Measurements from ENCODE around the gene PSEN1.

The PSEN1 gene

GRCh38 chr14:73220061-73220460 is 83.8 kb downstream of the PSEN1 start:
- no peak for DNase-seq (ENCODE audit: low read depth)

GRCh38 chr14:73220634-73221033 is 84.3 kb downstream of the PSEN1 start:
- no peak for DNase-seq (ENCODE audit: low read depth)

- DNase-seq (ENCODE audit: low read depth): no peak
Measured at GRCh38 chr14:73221945-73222344, 85.6 kb downstream of the PSEN1 start.

- DNase-seq (ENCODE audit: low read depth): no peak
Measured at GRCh38 chr14:73223049-73223448, 86.7 kb downstream of the PSEN1 start.

GRCh38 chr14:73225496-73225895 is 89.2 kb downstream of the PSEN1 start:
- DNase-seq (ENCODE audit: low read depth): no peak

GRCh38 chr14:73227812-73228781 is 91.8 kb downstream of the PSEN1 start:
- no peak for DNase-seq (ENCODE audit: low read depth)

- no peak for DNase-seq (ENCODE audit: low read depth)
Measured at GRCh38 chr14:73230051-73230450, 93.7 kb downstream of the PSEN1 start.

GRCh38 chr14:73231981-73232851 is 95.9 kb downstream of the PSEN1 start:
- DNase-seq (ENCODE audit: low read depth): no peak

GRCh38 chr14:73232984-73233383 is 96.7 kb downstream of the PSEN1 start:
- DNase-seq (ENCODE audit: low read depth): no peak

GRCh38 chr14:73233564-73233963 is 97.3 kb downstream of the PSEN1 start:
- no peak for DNase-seq (ENCODE audit: low read depth)

- DNase-seq (ENCODE audit: low read depth): no peak
Measured at GRCh38 chr14:73234029-73234428, 97.7 kb downstream of the PSEN1 start.

- no peak for DNase-seq (ENCODE audit: low read depth)
Measured at GRCh38 chr14:73234586-73235394, 98.5 kb downstream of the PSEN1 start.

GRCh38 chr14:73235531-73236155 is 99.3 kb downstream of the PSEN1 start:
- no peak for DNase-seq (ENCODE audit: low read depth)

- DNase-seq (ENCODE audit: low read depth): no peak
Measured at GRCh38 chr14:73236157-73236556, 99.8 kb downstream of the PSEN1 start.

- no peak for DNase-seq (ENCODE audit: low read depth)
Measured at GRCh38 chr14:73236752-73237218, 100.5 kb downstream of the PSEN1 start.

- DNase-seq (ENCODE audit: low read depth): no peak
Measured at GRCh38 chr14:73237219-73237785, 101.0 kb downstream of the PSEN1 start, which contains the start of gene PAPLN. Gene PAPLN (plus strand): TSS chr14:73237506. CDS start chr14:73239779, 2,273 bp downstream.

GRCh38 chr14:73237786-73238423 is 101.6 kb downstream of the PSEN1 start:
- no peak for DNase-seq (ENCODE audit: low read depth)

- DNase-seq (ENCODE audit: low read depth): no peak
Measured at GRCh38 chr14:73238424-73238852, 102.1 kb downstream of the PSEN1 start.

- DNase-seq (ENCODE audit: low read depth): no peak
Measured at GRCh38 chr14:73238941-73239340, 102.6 kb downstream of the PSEN1 start.
